T-cell (primary cell): ENCODE data around the gene CYTH2. TPM values are rescaled to one million over a fixed set of nuclear protein-coding genes. Genes with fewer than 3 reads are reported as not detected.
A peak's percentile ranks its signal among the peaks of the same experiment; 100 is the strongest.

Experiments used
- ATAC-seq, 4 experiments: fragments of 200-7000 bp in 3 of 4; fragments of 150-1000 bp in 1 of 4; cut with Tn5 transposase; replicated peaks in 1 of 4; 1 replicate in 3 of 4; 2 replicates in 1 of 4; pipeline ENCODE4 v1.10.0; 2021; ENCODE audit warnings: moderate library complexity in 3 of 4, mild to moderate bottlenecking in 2 of 4, moderate number of reproducible peaks in 1 of 4
- CTCF ChIA-PET, 2 donors: fragments of 300-600 bp; sonication (Branson Sonifier 250); formaldehyde crosslinking; loops; one replicate each; lab custom pipeline; 2022; ENCODE audit warnings: antibody characterized with exemption in 2 of 2; lab: Charles Lee
- POLR2A ChIA-PET, 2 donors: fragments of 300-600 bp; sonication (Branson Sonifier 250); formaldehyde crosslinking; loops; one replicate each; lab custom pipeline; 2022; ENCODE audit warnings: antibody characterized with exemption in 2 of 2; lab: Charles Lee
- DNase-seq, 35 experiments: peaks; one replicate each; pipeline versions ENCODE4 v3.0.0 to v3.0.0-alpha.2; 2013 to 2023
- H3K27ac ChIP-seq: one replicate; pipeline ENCODE4 v1.5.1; 2013; ENCODE audit warnings: low read length
- H3K27me3 ChIP-seq, 2 experiments: replicated peaks in 1 of 2; 1 replicate in 1 of 2; 2 replicates in 1 of 2; pipeline versions ENCODE4 v1.6.1 to v1.7.0; 2013; ENCODE audit warnings: low read length in 1 of 2, mixed read lengths in 1 of 2; ENCODE audit not compliant: control insufficient read depth in 2 of 2, insufficient read depth in 2 of 2; ENCODE audit errors: extremely low read depth in 1 of 2
- H3K36me3 ChIP-seq, 2 donors: 1 replicate in 1 of 2; 2 replicates in 1 of 2; pipeline versions ENCODE4 v1.6.1 to v1.7.0; 2013; ENCODE audit warnings: low read length in 1 of 2; ENCODE audit not compliant: control insufficient read depth in 2 of 2, insufficient read depth in 1 of 2; ENCODE audit errors: extremely low read depth in 1 of 2
- H3K4me1 ChIP-seq, 2 experiments: 1 replicate in 1 of 2; 2 replicates in 1 of 2; pipeline versions ENCODE4 v1.6.1 to v1.7.0; 2013; ENCODE audit warnings: low read length in 2 of 2, mixed read lengths in 1 of 2; ENCODE audit not compliant: insufficient read depth in 2 of 2, control insufficient read depth in 1 of 2; ENCODE audit errors: extremely low read depth in 1 of 2
- H3K4me3 ChIP-seq, 2 donors: 1 replicate in 1 of 2; 2 replicates in 1 of 2; pipeline versions ENCODE4 v1.5.1 to v1.7.0; 2013; ENCODE audit warnings: mild to moderate bottlenecking in 2 of 2, low read length in 1 of 2, moderate library complexity in 1 of 2; ENCODE audit not compliant: control insufficient read depth in 1 of 2; ENCODE audit errors: extremely low read depth in 1 of 2
- H3K9me3 ChIP-seq: 2 replicates; pipeline ENCODE4 v1.7.0; 2013
- H3K27ac Mint-ChIP-seq, 2 donors: one replicate each; pipeline ENCODE4 v1.8.0; 2020 to 2021; ENCODE audit warnings: mild to moderate bottlenecking in 2 of 2, mixed read lengths in 2 of 2
- H3K27me3 Mint-ChIP-seq, 2 donors: one replicate each; pipeline ENCODE4 v1.8.0; 2021 to 2022; ENCODE audit warnings: mixed read lengths in 2 of 2
- H3K36me3 Mint-ChIP-seq: one replicate; pipeline ENCODE4 v1.8.0; 2021; ENCODE audit warnings: mixed read lengths
- H3K4me1 Mint-ChIP-seq, 3 donors: one replicate each; pipeline ENCODE4 v1.8.0; 2020 to 2022; ENCODE audit warnings: mixed read lengths in 3 of 3, mild to moderate bottlenecking in 1 of 3
- H3K4me3 Mint-ChIP-seq, 3 donors: one replicate each; pipeline ENCODE4 v1.8.0; 2020 to 2022; ENCODE audit warnings: mild to moderate bottlenecking in 3 of 3, mixed read lengths in 3 of 3, moderate library complexity in 3 of 3
- H3K9me3 Mint-ChIP-seq, 3 donors: one replicate each; pipeline ENCODE4 v1.8.0; 2020 to 2022; ENCODE audit warnings: mixed read lengths in 3 of 3
- WGBS: methylation state at CpG from one replicate; pipeline ENCODE4 v1.1.5; 2013; ENCODE audit warnings: missing lambda C conversion rate; ENCODE audit not compliant: insufficient coverage; 5-methylcytosine and 5-hydroxymethylcytosine counted together
- total RNA-seq, 35 experiments: library from RNA in 6 of 35; stranded (reverse) in 6 of 35; fragments of 120-200 nt in 1 of 35; gene quantifications; one replicate each; pipeline versions ENCODE4 v1.2.1 to v1.2.4 and lab custom pipeline; 2013 to 2026

CYTH2 gene
- total RNA-seq, 5 donors from 2014 or later (not counting 1 experiment from before 2014, with no cell fraction given): 37.8 to 81.5 (median 70.6) TPM

DNA sequence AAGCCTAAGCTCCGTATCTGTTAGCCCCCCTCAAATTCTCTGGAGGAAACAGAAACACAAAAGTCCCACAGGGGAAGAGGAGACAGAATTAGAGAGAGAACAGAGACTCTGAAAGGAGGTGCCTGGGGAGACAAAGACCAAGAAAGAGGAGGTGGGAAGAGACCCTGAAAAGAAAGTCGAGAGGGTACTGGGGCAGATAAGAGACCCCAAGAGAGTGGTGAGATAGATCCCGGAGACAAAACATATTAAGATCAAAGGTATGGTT is 24.3 kb upstream of the CYTH2 start:
- Histone ChIP-seq H3K4me1 (peaks cover 13 to 28% of the 10 kb centered on the region in 2 experiments), H3K9me3 (no peaks in the 10 kb centered on the region), H3K36me3 (peaks cover 4 to 28% of the 10 kb centered on the region in 2 donors), H3K27me3 (peaks cover 0 to 29% of the 10 kb centered on the region in 2 experiments), H3K4me3 (peak overlapping the region; percentile 75 to 88), H3K27ac (no peak overlapping the region)
- no CpG with 5 or more reads among the region's 3 CpGs for WGBS
- ATAC-seq (no peak), DNase-seq (no peak)
- peak overlapping the region; percentile 90 to 92 (median 91) for H3K4me3 Mint-ChIP-seq
- CTCF ChIA-PET: interaction anchor here in 1 of 2 donors (0.5 to 1.0 kb wide), 2 partner anchors 178 to 190 kb away, joined by 3 read pairs; partner anchors contain the start of gene CARD8
- H3K9me3 Mint-ChIP-seq: no peaks in the 10 kb centered on the region
- peaks cover 34 to 46% (median 42%) of the 10 kb centered on the region in 3 donors for H3K4me1 Mint-ChIP-seq
- peak overlapping the region; percentile 93 to 97 for H3K27ac Mint-ChIP-seq
- H3K27me3 Mint-ChIP-seq: peaks cover 17 to 22% of the 10 kb centered on the region in 2 donors
- H3K36me3 Mint-ChIP-seq: peaks cover 21% of the 10 kb centered on the region
- POLR2A ChIA-PET: interaction anchor here in 1 of 2 donors (0.6 kb wide), 1 partner anchor 16 kb away, joined by 9 read pairs; no protein-coding TSS in a partner anchor

DNA sequence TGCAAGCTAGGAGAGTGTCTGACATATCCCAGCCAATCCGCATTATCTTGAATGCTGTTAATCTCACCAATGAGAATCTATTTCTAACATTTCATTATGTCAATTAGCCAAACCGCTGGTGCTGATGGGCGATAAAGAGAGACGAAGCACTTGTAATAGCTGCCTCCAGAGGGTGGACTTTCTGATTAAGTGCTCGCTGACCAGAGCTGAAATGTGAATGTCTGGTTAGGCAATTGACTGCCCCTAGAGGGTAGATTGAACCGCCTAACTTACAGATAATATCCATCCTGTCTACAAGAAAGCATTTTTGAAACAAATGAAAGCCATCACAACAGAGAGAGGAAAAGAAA is 23.9 kb upstream of the CYTH2 start:
- ATAC-seq (peak; percentile 26 to 42 (median 34)), DNase-seq (peak in 3 of 35 experiments; percentile 5 to 54 (median 26))
- ChIA-PET POLR2A (interaction anchor here (0.5 to 0.6 kb wide), 2 partner anchors 16 to 275 kb away, joined by 3 to 9 read pairs; no protein-coding TSS in a partner anchor), CTCF (interaction anchor here in 1 of 2 donors (0.5 to 1.0 kb wide), 2 partner anchors 178 to 190 kb away, joined by 3 read pairs; partner anchors contain the start of gene CARD8)
- Histone ChIP-seq H3K36me3 (peaks cover 4 to 31% of the 10 kb centered on the region in 2 donors), H3K4me1 (peaks cover 13 to 28% of the 10 kb centered on the region in 2 experiments), H3K4me3 (peak overlapping the region; percentile 75 to 88), H3K27ac (peak overlapping the region; percentile 75), H3K27me3 (peaks cover 0 to 28% of the 10 kb centered on the region in 2 experiments), H3K9me3 (no peaks in the 10 kb centered on the region)
- Mint-ChIP-seq H3K4me1 (peaks cover 34 to 46% (median 42%) of the 10 kb centered on the region in 3 donors), H3K27ac (peak overlapping the region; percentile 93 to 97), H3K27me3 (peaks cover 17 to 21% of the 10 kb centered on the region in 2 donors), H3K9me3 (no peaks in the 10 kb centered on the region), H3K4me3 (peak overlapping the region; percentile 90 to 92 (median 91)), H3K36me3 (peaks cover 21% of the 10 kb centered on the region)
- WGBS: no CpG with 5 or more reads among the region's 6 CpGs

DNA sequence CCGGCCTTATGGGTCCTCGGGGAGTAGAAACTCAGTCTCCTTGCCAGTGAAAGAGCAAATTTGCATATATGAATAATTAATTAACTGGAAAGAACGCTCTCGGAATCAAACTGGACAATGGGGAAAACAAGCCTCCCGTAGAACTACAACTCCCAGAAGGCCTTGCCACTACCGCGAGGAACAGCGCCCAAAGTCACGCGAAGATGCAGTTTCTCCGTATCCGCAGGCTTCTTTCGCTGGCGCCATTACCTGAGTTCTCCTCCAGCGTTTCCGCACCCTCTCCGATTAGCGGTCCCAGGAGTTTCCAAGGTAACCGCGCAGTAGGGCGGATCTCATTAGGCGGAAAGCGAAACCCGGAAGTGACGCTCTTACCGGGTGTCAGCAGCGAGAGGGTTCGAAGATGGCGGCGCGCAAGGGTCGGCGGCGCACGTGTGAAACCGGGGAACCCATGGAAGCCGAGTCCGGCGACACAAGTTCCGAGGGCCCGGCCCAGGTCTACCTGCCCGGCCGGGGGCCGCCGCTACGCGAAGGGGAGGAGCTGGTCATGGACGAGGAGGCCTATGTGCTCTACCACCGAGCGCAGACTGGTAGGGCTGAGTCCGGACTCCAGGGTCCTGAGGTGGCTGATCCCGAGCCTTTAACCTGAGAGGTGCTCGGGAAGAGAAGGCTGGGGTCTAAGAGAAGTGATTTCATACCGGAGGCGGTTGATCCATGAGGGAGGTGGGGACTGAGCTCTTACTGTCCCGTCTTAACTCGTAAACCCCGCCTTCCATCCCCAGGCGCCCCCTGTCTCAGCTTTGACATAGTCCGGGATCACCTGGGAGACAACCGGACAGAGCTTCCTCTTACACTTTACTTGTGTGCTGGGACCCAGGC is 23.3 kb upstream of the CYTH2 start, which contains the start of gene GRWD1:
GRWD1 (plus strand) TSS at position 378 of the 876 bp plus-strand sequence; CDS start at position 401, 23 bp downstream.
- peaks cover 13 to 28% of the 10 kb centered on the region in 2 experiments for H3K4me1 ChIP-seq
- H3K9me3 ChIP-seq: no peaks in the 10 kb centered on the region
- CTCF ChIA-PET: interaction anchor here in 1 of 2 donors (1.0 kb wide), 1 partner anchor 191 kb away, joined by 3 read pairs; the partner anchor contains the start of gene CARD8
- POLR2A ChIA-PET: interaction anchor here in 1 of 2 donors (0.5 kb wide), 1 partner anchor 276 kb away, joined by 3 read pairs; no protein-coding TSS in a partner anchor
- peak; percentile 80 to 98 (median 94) for DNase-seq
- ATAC-seq: peak; percentile 91 to 95 (median 94)
- peaks cover 9 to 37% of the 10 kb centered on the region in 2 donors for H3K36me3 ChIP-seq
- Mint-ChIP-seq H3K4me3 (peak within 1 kb of the TSS; percentile 90 to 92 (median 91)), H3K27ac (peak within 1 kb of the TSS; percentile 93 to 97), H3K27me3 (peaks cover 17 to 20% of the 10 kb centered on the region in 2 donors), H3K36me3 (peaks cover 21% of the 10 kb centered on the region), H3K9me3 (no peaks in the 10 kb centered on the region), H3K4me1 (peaks cover 34 to 46% (median 42%) of the 10 kb centered on the region in 3 donors)
- H3K4me3 ChIP-seq: peak within 1 kb of the TSS; percentile 75 to 88
- WGBS: under 1% methylated on average over 51 of the region's 61 CpGs
- peaks cover 0 to 26% of the 10 kb centered on the region in 2 experiments for H3K27me3 ChIP-seq
- H3K27ac ChIP-seq: peak within 1 kb of the TSS; percentile 75

DNA sequence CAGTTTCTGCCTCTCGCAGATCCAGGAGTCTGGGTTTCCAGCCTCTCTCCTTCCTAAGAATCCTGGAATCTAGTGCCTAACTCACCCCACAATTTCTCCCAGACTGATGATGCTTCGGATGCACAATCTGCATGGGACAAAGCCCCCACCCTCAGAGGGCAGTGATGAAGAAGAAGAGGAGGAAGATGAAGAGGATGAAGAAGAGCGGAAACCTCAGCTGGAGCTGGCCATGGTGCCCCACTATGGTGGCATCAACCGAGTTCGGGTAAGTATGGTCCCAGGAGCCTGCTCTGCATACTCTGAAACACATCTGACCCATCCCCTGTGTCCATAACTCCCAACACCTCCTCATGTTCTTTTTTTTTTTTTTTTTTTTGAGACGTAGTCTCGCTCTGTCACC is 22.6 kb upstream of the CYTH2 start:
- Histone ChIP-seq H3K27me3 (peaks cover 0 to 19% of the 10 kb centered on the region in 2 experiments), H3K4me1 (peaks cover 13 to 28% of the 10 kb centered on the region in 2 experiments), H3K27ac (peak overlapping the region; percentile 75), H3K36me3 (peaks cover 16 to 45% of the 10 kb centered on the region in 2 donors), H3K9me3 (no peaks in the 10 kb centered on the region), H3K4me3 (peak overlapping the region; percentile 75 to 88)
- no peaks in the 10 kb centered on the region for H3K9me3 Mint-ChIP-seq
- peak overlapping the region in 1 of 2 donors; percentile 93 for H3K27ac Mint-ChIP-seq
- CTCF ChIA-PET: no interaction called here
- ATAC-seq: no peak
- peaks cover 34 to 44% (median 42%) of the 10 kb centered on the region in 3 donors for H3K4me1 Mint-ChIP-seq
- H3K27me3 Mint-ChIP-seq: peaks cover 14 to 16% of the 10 kb centered on the region in 2 donors
- H3K36me3 Mint-ChIP-seq: peaks cover 24% of the 10 kb centered on the region
- WGBS: 29% methylated on average over 1 of the region's 7 CpGs
- POLR2A ChIA-PET: no interaction called here
- peak overlapping the region; percentile 90 to 92 (median 91) for H3K4me3 Mint-ChIP-seq
- DNase-seq: no peak

DNA sequence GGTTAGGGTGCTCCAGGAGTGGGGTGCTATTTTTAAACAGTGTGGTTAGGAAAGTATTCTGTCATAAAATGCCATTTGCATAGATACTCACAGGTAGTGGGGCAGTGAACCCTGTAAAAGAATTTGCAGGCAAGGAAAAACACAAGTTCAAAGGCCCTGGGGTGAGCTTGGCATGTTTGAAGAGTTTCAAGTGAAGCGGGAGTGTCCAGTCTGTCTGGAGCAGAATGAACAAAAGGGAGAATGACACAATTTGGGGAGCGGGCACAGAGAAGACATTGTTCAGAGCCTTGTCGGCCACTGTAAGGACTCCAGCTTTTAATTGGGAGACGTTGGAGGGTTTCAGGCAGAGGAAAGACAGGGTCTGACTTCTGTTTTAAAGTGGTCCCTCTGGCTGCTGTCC is 20.6 kb upstream of the CYTH2 start:
- Histone ChIP-seq H3K9me3 (no peaks in the 10 kb centered on the region), H3K36me3 (peaks cover 18 to 62% of the 10 kb centered on the region in 2 donors), H3K27ac (no peak overlapping the region), H3K27me3 (peaks cover 0 to 10% of the 10 kb centered on the region in 2 experiments), H3K4me3 (no peak overlapping the region), H3K4me1 (peaks cover 13 to 28% of the 10 kb centered on the region in 2 experiments)
- DNase-seq: no peak
- Mint-ChIP-seq H3K4me1 (peaks cover 34 to 41% (median 38%) of the 10 kb centered on the region in 3 donors), H3K27me3 (peaks cover 6 to 9% of the 10 kb centered on the region in 2 donors), H3K27ac (no peak overlapping the region), H3K9me3 (no peaks in the 10 kb centered on the region), H3K36me3 (peaks cover 26% of the 10 kb centered on the region), H3K4me3 (peak overlapping the region in 1 of 3 donors; percentile 25)
- no peak for ATAC-seq
- ChIA-PET POLR2A (interaction anchor here (0.5 to 1.0 kb wide), 3 partner anchors 9 to 39 kb away, joined by 3 to 4 read pairs (median 3); no protein-coding TSS in a partner anchor), CTCF (no interaction called here)
- 92% methylated on average over 4 of the region's 4 CpGs for WGBS

DNA sequence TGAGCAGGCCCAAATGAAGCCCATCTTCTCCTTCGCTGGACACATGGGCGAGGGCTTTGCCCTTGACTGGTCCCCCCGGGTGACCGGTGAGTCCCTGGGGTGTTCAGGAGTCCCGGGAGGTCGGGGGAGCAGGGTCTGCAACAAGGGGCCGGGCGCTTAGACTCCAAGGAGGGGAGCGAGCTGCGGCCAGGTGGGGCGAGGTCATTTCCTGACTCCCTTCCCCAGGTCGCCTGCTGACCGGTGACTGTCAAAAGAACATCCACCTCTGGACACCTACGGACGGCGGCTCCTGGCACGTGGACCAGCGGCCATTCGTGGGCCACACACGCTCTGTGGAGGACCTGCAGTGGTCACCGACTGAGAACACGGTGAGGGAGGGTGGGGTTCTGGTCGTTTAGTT is 18.7 kb upstream of the CYTH2 start:
- Mint-ChIP-seq H3K27me3 (no peaks in the 10 kb centered on the region), H3K4me1 (peaks cover 29 to 30% (median 30%) of the 10 kb centered on the region in 3 donors), H3K27ac (no peak overlapping the region), H3K9me3 (no peaks in the 10 kb centered on the region), H3K36me3 (peaks cover 33% of the 10 kb centered on the region), H3K4me3 (no peak overlapping the region)
- Histone ChIP-seq H3K36me3 (peaks cover 20 to 73% of the 10 kb centered on the region in 2 donors), H3K27ac (no peak overlapping the region), H3K9me3 (no peaks in the 10 kb centered on the region), H3K4me3 (no peak overlapping the region), H3K4me1 (peaks cover 6 to 13% of the 10 kb centered on the region in 2 experiments), H3K27me3 (no peaks in the 10 kb centered on the region)
- CTCF ChIA-PET: no interaction called here
- DNase-seq: no peak
- POLR2A ChIA-PET: no interaction called here
- no peak for ATAC-seq
- WGBS: 96% methylated on average over 13 of the region's 23 CpGs
